GM21423 (cell line): Measurements from ENCODE around the gene TMEM225B.
"Not testable (repeated sequence)": the region's sequence is repeated elsewhere in the genome, so short reads cannot be mapped to it uniquely, and the experiment has no call there.

ENCODE experiments used
- ATAC-seq: cut with Tn5 transposase; IDR thresholded peaks from one replicate; pipeline ENCODE4 v1.9.1; 2021; ENCODE audit warnings: mild to moderate bottlenecking, moderate library complexity; ENCODE audit not compliant: unreplicated experiment

Gene TMEM225B

GRCh38 chr7:99623091-99623693, 25.1 kb downstream of the TMEM225B start:
- no peak for ATAC-seq

GRCh38 chr7:99623702-99624447, 25.8 kb downstream of the TMEM225B start:
- ATAC-seq = no peak

- ATAC-seq = no peak
Observed at GRCh38 chr7:99624484-99624883, 26.4 kb downstream of the TMEM225B start.

- ATAC-seq = no peak
Observed at GRCh38 chr7:99625321-99625720, 27.3 kb downstream of the TMEM225B start.

DNA sequence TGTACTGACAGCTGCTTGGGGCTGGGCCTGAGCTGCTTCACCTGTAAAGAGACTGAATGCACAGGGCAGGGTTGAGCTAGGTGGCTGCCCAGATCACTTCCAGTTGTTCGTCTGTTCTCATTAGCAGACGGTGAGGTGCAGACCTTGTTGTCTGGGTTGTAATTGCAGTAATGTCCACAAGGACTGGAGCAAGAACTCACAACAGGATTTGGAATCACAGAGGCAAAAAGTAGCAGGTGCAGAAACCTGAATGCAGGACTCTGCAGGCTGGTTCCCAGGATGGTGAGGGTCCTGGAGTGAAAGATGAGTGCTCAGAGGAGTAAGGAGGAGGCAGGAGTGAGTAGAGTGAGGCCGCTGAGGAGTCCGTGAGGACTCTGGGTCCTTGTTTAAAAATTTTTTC, 27.9 kb downstream of the TMEM225B start:
- no peak for ATAC-seq

GRCh38 chr7:99626661-99627060, 28.6 kb downstream of the TMEM225B start:
- no peak for ATAC-seq

DNA sequence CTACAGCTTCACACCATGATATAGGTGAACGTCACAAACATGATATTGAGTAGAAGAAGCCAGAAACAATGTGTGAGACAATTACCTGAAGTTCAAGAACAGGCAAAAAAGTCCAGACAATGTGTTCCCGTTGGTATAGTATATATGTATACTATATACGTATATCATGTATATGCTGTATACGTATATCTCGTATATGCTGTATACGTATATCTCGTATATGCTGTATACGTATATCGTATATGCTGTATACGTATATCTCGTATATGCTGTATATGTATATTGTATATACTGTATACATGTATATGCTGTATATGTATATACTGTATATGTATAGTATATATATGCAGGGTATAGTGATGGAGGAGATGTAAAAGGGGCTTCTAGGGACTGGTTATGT, 29.4 kb downstream of the TMEM225B start:
- no peak for ATAC-seq

GRCh38 chr7:99628471-99629465, 30.7 kb downstream of the TMEM225B start:
- ATAC-seq = no peak

- no peak for ATAC-seq
Observed at GRCh38 chr7:99629643-99630042, 31.6 kb downstream of the TMEM225B start.

DNA sequence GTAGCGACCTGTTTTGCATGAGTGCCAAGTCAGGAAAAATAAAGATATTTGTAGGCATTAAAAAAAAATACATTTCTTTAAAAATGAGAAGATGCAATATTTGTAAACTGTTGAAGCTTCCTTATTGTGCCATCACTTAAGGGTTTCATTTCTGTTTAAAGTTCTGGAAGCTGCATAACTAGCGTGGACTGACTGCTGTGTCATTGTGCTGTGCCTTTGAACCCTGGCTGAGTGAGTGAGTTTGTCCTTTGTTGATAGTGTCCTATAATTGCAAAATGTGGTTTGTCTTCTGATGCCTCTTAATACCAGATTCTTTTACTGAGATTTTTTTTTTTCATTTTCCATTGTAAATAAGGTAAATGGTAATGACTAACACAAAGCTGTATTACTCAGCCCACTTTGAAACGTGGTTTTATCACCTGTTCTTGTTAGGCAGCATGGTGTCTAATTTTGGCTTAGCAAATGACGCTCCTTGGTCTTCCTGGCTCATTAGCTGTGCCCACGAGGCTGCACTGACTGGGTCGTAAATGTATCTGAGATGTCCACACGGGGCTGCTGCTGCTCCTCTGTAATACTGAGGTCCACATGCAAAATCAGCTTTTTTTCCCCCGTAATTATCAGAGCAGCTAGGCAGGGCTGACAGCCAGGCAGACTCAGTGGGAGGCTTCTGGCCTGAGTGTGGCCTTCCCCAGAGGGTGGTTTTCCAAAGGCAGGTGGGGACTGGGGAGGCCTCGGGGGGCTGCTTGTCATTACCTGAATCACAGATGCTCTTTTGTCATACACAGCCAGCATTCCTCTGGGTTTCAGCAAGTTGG, 33.4 kb downstream of the TMEM225B start:
- ATAC-seq = no peak

DNA sequence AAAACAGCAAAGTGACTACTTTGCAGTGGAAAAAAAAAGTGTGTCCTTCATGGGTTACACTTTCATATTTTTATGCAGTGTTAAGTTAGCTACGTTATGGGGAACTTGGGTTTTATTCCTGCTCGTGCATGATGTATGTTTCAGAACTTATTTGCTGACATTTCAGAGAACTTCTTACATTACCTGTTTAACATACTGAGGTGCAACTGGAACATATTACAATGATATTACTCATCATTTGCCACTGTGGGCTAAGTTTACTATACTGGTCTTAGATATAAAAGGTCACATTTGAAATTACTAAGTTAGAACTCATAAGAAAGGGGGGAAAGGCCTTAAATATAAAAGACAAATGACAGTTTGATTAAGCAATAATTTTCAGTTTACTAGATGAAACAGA, 39.3 kb downstream of the TMEM225B start:
- ATAC-seq = not testable (repeated sequence)

- ATAC-seq = no peak
Observed at GRCh38 chr7:99638731-99639130, 40.7 kb downstream of the TMEM225B start.

- ATAC-seq = no peak
Observed at GRCh38 chr7:99639267-99639666, 41.2 kb downstream of the TMEM225B start.

DNA sequence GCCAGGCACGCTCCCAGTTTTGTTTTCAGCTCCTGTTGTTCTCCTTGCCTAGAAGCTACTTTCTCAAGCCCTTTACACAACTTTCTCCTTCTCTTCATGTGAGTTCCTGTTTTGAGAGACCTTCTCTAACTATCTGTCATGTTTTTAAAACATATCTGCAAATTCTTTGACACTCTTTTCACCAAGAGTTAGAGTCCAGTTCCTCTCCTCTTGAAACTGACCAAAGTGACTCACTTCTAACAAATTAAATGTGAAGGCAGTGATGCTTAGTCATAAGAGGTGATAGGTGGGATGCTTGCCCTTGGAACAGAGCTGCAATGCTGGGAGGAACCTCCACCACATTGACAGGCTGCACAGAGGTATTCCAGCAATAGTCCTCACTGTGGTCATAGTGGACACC, 44.0 kb downstream of the TMEM225B start:
- ATAC-seq = no peak

GRCh38 chr7:99643464-99643863, 45.4 kb downstream of the TMEM225B start:
- ATAC-seq = no peak

GRCh38 chr7:99644431-99644830, 46.4 kb downstream of the TMEM225B start:
- no peak for ATAC-seq

GRCh38 chr7:99645590-99645989, 47.5 kb downstream of the TMEM225B start:
- no peak for ATAC-seq

GRCh38 chr7:99648843-99649242, 50.8 kb downstream of the TMEM225B start:
- ATAC-seq = no peak

- no peak for ATAC-seq
Observed at GRCh38 chr7:99651290-99651689, 53.2 kb downstream of the TMEM225B start.

DNA sequence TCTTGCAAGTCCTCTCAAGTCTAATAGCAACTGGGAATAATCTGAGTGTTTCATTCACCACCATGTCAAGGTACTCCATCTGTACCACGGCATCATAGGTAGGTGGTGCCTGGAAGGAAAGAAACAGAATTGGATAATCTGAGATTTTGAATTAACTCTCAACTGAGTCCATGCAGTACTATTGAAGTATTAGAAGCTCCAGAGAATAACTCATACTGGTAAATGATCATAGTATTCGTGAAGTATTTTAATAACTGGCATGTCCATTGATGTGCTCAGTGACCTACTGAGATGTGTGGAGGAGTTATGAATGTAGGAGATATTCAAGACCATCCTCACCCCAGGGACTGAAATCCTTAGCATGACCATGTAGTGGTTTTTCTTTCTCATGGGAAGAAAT, 54.6 kb downstream of the TMEM225B start:
- ATAC-seq = no peak

- not testable (repeated sequence) for ATAC-seq
Observed at GRCh38 chr7:99653269-99653668, 55.2 kb downstream of the TMEM225B start.
